A549 (cell line): Measurements from ENCODE around the gene SHLD1. TPM values are rescaled to one million over a fixed set of nuclear protein-coding genes. Genes with fewer than 3 reads are reported as not detected.

Experiments used
- ATAC-seq, 2 experiments: fragments of 200-7000 bp in 1 of 2; fragments of >200 bp in 1 of 2; cut with Nextera tagmentation in 1 of 2; cut with Tn5 transposase in 1 of 2; 3 replicates each; pipeline versions ENCODE4 v1.8.0 to v1.9.1; 2018 to 2020; ENCODE audit warnings: mild to moderate bottlenecking in 1 of 2, moderate library complexity in 1 of 2
- CTCF ChIA-PET: fragments of 300-600 bp; sonication (Branson Sonifier 250); formaldehyde crosslinking; extraction: SDS; loops from one replicate; lab custom pipeline; 2021; ENCODE audit warnings: antibody characterized with exemption, inconsistent platforms; lab: Yijun Ruan, JAX
- POLR2A ChIA-PET: fragments of 350-600 bp; formaldehyde crosslinking; extraction: SDS; loops from one replicate; lab custom pipeline; 2021; ENCODE audit warnings: antibody characterized with exemption, inconsistent platforms; lab: Yijun Ruan, JAX
- DNase-seq, 2 experiments: peaks; one replicate each; pipeline versions ENCODE4 v3.0.0 to v3.0.0-alpha.2; 2011 to 2016; ENCODE audit warnings: low read depth in 1 of 2, low spot score in 1 of 2
- FAIRE-seq: peaks from 2 replicates; lab custom pipeline; 2011; peaks lifted over from hg19 to GRCh38; lab: Jason Lieb, UNC
- H3K27ac ChIP-seq, 2 experiments: fragments of >200 bp; sonication (Bioruptor Twin); formaldehyde crosslinking; 3 replicates each; pipeline ENCODE4 v1.5.1; 2016 to 2017
- H3K4me1 ChIP-seq: fragments of >200 bp; sonication (Bioruptor Twin); formaldehyde crosslinking; 3 replicates; pipeline ENCODE4 v1.6.1; 2016
- H3K4me2 ChIP-seq: fragments of >200 bp; sonication (Bioruptor Twin); formaldehyde crosslinking; 3 replicates; pipeline ENCODE4 v1.6.1; 2016
- H3K4me3 ChIP-seq: fragments of >200 bp; sonication (Bioruptor Twin); formaldehyde crosslinking; 3 replicates; pipeline ENCODE4 v1.5.1; 2016
- H3K9me3 ChIP-seq: fragments of >200 bp; sonication (Bioruptor Twin); formaldehyde crosslinking; 3 replicates; pipeline ENCODE4 v1.6.1; 2016
- BCL3 ChIP-seq: fragments of >200 bp; sonication (Bioruptor Twin); formaldehyde crosslinking; IDR thresholded peaks from 3 replicates; pipeline ENCODE4 v1.6.1; 2016
- CEBPB ChIP-seq, 2 experiments: fragments of >200 bp in 1 of 2; sonication (Bioruptor Twin) in 1 of 2; formaldehyde crosslinking in 1 of 2; IDR thresholded peaks; 2 replicates each; pipeline ENCODE4 v1.6.1; 2012 to 2016
- CHD2 ChIP-seq: fragments of 150-350 bp; IDR thresholded peaks from 2 replicates; pipeline ENCODE4 v1.6.1; 2014; ENCODE audit warnings: low read length; ENCODE audit not compliant: partially characterized antibody
- ELK1 ChIP-seq: fragments of 150-350 bp; IDR thresholded peaks from 2 replicates; pipeline ENCODE4 v1.6.1; 2014; ENCODE audit warnings: low read depth, mild to moderate bottlenecking, low read length
- GATA3 ChIP-seq: IDR thresholded peaks from 2 replicates; pipeline ENCODE4 v1.6.1; 2012; ENCODE audit warnings: borderline replicate concordance
- HEYL ChIP-seq: fragments of 250-450 bp; sonication (Bioruptor Pico); IDR thresholded peaks from 2 replicates; pipeline ENCODE4 v1.8.0; 2021; ENCODE audit warnings: mild to moderate bottlenecking, moderate library complexity
- JUNB ChIP-seq: fragments of >200 bp; sonication (Bioruptor Twin); formaldehyde crosslinking; IDR thresholded peaks from 2 replicates; pipeline ENCODE4 v1.6.1; 2016
- KDM5A ChIP-seq: fragments of 200-600 bp; sonication (generic); IDR thresholded peaks from 2 replicates; pipeline ENCODE4 v1.6.1; 2016; ENCODE audit warnings: antibody characterized with exemption, mild to moderate bottlenecking
- MAFK ChIP-seq: fragments of 450-650 bp; IDR thresholded peaks from 2 replicates; pipeline ENCODE4 v1.6.1; 2014; ENCODE audit not compliant: partially characterized antibody
- MAZ ChIP-seq: fragments of 150-350 bp; IDR thresholded peaks from 2 replicates; pipeline ENCODE4 v1.6.1; 2014; ENCODE audit warnings: antibody characterized with exemption, low read depth, low read length, borderline replicate concordance
- MYC ChIP-seq: IDR thresholded peaks from 2 replicates; pipeline ENCODE4 v1.6.1; 2012; ENCODE audit warnings: mild to moderate bottlenecking, inconsistent platforms, low read length, improper control_type of control experiment, borderline replicate concordance
- POLR2AphosphoS2 ChIP-seq: conservative IDR thresholded peaks from 2 replicates; pipeline ENCODE4 v1.6.1; 2012; ENCODE audit warnings: low read length, improper control_type of control experiment, inconsistent platforms
- RARB ChIP-seq: fragments of 250-450 bp; sonication (Bioruptor Pico); IDR thresholded peaks from 2 replicates; pipeline ENCODE4 v1.8.0; 2021; ENCODE audit warnings: mild to moderate bottlenecking, moderate library complexity
- RNF2 ChIP-seq: fragments of 200-600 bp; sonication (generic); IDR thresholded peaks from 2 replicates; pipeline ENCODE4 v1.6.1; 2016; ENCODE audit warnings: low read depth, mild to moderate bottlenecking, antibody characterized with exemption, moderate library complexity, borderline replicate concordance
- SREBF2 ChIP-seq: fragments of 450-650 bp; IDR thresholded peaks from 2 replicates; pipeline ENCODE4 v1.6.1; 2014; ENCODE audit warnings: mild to moderate bottlenecking, moderate library complexity
- ZFP36 ChIP-seq: fragments of 450-650 bp; IDR thresholded peaks from 2 replicates; pipeline ENCODE4 v1.6.1; 2014; ENCODE audit warnings: borderline replicate concordance; ENCODE audit not compliant: partially characterized antibody
- ZNF302 ChIP-seq: fragments of 250-450 bp; sonication (Bioruptor Pico); IDR thresholded peaks from 2 replicates; pipeline ENCODE4 v1.9.0; 2021; ENCODE audit warnings: inconsistent platforms, mild to moderate bottlenecking, moderate library complexity
- ZSCAN20 ChIP-seq: fragments of 250-450 bp; sonication (Bioruptor Pico); IDR thresholded peaks from 2 replicates; pipeline ENCODE4 v1.8.0; 2022; ENCODE audit warnings: mild to moderate bottlenecking, moderate library complexity
- WGBS: methylation state at CpG from one replicate; pipeline ENCODE4 v1.1.6; 2017; ENCODE audit errors: missing lambda C conversion rate; 5-methylcytosine and 5-hydroxymethylcytosine counted together
- polyA plus RNA-seq, 4 experiments: library from polyadenylated mRNA; depleted of rRNA in 3 of 4; stranded (reverse); fragments of >200 nt; fragmentation: RNase III in 1 of 4; extraction: RNeasy Plus Mini Kit Qiagen cat#74134 plus additional on column Dnase treatment in 1 of 4; gene quantifications; 2 replicates in 3 of 4; 3 replicates in 1 of 4; pipeline ENCODE4 v1.2.3, GENCODE V29; 2011 to 2017
- TF ChIP-seq, protein P1 (sequence below): fragments of 250-450 bp; sonication (Bioruptor Pico); IDR thresholded peaks from 2 replicates; pipeline ENCODE4 v1.5.0; 2020; ENCODE audit warnings: low read depth, mild to moderate bottlenecking, moderate library complexity
- TF ChIP-seq, protein P2 (sequence below): fragments of 450-650 bp; IDR thresholded peaks from 2 replicates; pipeline ENCODE4 v1.6.1; 2014; ENCODE audit warnings: antibody characterized with exemption
- TF ChIP-seq, protein P3 (sequence below): IDR thresholded peaks from 2 replicates; pipeline ENCODE4 v1.6.1; 2012; ENCODE audit warnings: low read depth, borderline replicate concordance
- TF ChIP-seq, protein P4 (sequence below): fragments of >200 bp; sonication (Bioruptor Twin); formaldehyde crosslinking; IDR thresholded peaks from 3 replicates; pipeline ENCODE4 v1.5.1; 2016

SHLD1 gene
- polyA plus RNA-seq, 2 of the 4 experiments (the other 2 are of a cell fraction) = 6.5 to 18.4 TPM

DNA sequence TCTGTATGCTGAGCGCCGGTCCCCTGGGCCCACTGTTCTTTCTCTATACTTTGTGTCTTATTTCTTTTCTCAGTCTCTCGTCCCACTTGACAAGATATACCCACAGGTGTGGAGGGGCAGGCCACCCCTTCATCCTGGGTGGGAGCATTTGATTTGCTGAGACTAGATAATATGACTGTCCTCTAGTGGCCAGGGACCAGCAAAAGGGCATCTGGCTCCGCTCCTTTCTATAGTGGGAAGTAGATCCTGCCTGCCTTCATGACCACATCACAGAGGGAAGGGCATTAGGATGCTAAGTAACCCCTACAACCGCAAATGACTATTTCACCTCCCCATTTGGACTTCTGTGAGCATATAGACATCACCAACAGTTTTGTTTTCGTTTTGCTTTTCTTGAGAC, 135.7 kb downstream of the SHLD1 start:
- no peak overlapping the region for H3K4me3 ChIP-seq
- 68% methylated on average over 6 of the region's 6 CpGs for WGBS
- H3K4me2 ChIP-seq = no peak overlapping the region
- ChIA-PET POLR2A (no interaction called here), CTCF (no interaction called here)
- H3K27ac ChIP-seq = no peak overlapping the region
- no peaks in the 10 kb centered on the region for H3K4me1 ChIP-seq
- FAIRE-seq (no peak), DNase-seq (no peak), ATAC-seq (peak in 1 of 2 experiments; percentile 47; a peak in 1 of 6 replicates)
- H3K9me3 ChIP-seq = no peaks in the 10 kb centered on the region
- no peak for TF ChIP-seq KDM5A
- no peak for TF ChIP-seq ZFP36
- TF ChIP-seq, protein P1, sequence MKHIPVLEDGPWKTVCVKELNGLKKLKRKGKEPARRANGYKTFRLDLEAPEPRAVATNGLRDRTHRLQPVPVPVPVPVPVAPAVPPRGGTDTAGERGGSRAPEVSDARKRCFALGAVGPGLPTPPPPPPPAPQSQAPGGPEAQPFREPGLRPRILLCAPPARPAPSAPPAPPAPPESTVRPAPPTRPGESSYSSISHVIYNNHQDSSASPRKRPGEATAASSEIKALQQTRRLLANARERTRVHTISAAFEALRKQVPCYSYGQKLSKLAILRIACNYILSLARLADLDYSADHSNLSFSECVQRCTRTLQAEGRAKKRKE = no peak
- no peak for TF ChIP-seq RNF2
- no peak for TF ChIP-seq RARB
- no peak for TF ChIP-seq HEYL
- no peak for TF ChIP-seq POLR2AphosphoS2
- TF ChIP-seq, all 56 proteins: peak for 0

GRCh38 chr20:5886788-5887187, 136.6 kb downstream of the SHLD1 start:
- ATAC-seq = no peak

DNA sequence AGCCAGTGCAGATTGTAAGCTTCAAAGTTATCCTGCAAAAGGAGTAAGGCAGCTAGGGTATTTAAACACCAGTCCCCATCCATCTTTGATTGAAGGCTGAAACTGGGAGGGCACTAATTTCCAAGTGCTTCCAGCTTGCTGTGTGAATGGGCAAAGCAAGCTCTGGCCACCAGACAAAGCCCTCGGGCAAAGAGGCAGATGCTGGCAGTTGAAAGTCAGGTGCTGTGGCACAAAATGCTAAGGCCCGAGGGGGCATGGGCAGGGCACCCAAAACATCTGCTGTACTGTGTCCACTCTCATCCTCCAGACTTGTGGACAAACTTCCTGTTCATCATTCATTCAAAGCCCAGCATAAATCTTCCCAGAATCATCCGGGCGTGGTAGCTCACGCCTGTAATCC, 137.2 kb downstream of the SHLD1 start:
- ATAC-seq = no peak
- FAIRE-seq = no peak
- CTCF ChIA-PET = no interaction called here
- no peak overlapping the region for H3K4me2 ChIP-seq
- DNase-seq = no peak
- POLR2A ChIA-PET = no interaction called here
- H3K4me1 ChIP-seq = no peaks in the 10 kb centered on the region
- no peak overlapping the region for H3K4me3 ChIP-seq
- H3K27ac ChIP-seq = no peak overlapping the region
- H3K9me3 ChIP-seq = no peaks in the 10 kb centered on the region
- WGBS = 70% methylated on average over 5 of the region's 5 CpGs
- TF ChIP-seq MAFK (no peak), JUNB (no peak), ZFP36 (no peak), ELK1 (no peak), RNF2 (no peak), ZSCAN20 (no peak), GATA3 (no peak), RARB (no peak), MYC (no peak), CEBPB (IDR thresholded peaks at IDR 0.05) (no peak)
- TF ChIP-seq, protein P2, sequence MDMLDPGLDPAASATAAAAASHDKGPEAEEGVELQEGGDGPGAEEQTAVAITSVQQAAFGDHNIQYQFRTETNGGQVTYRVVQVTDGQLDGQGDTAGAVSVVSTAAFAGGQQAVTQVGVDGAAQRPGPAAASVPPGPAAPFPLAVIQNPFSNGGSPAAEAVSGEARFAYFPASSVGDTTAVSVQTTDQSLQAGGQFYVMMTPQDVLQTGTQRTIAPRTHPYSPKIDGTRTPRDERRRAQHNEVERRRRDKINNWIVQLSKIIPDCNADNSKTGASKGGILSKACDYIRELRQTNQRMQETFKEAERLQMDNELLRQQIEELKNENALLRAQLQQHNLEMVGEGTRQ = no peak
- TF ChIP-seq, protein P3, sequence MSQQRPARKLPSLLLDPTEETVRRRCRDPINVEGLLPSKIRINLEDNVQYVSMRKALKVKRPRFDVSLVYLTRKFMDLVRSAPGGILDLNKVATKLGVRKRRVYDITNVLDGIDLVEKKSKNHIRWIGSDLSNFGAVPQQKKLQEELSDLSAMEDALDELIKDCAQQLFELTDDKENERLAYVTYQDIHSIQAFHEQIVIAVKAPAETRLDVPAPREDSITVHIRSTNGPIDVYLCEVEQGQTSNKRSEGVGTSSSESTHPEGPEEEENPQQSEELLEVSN = no peak

More at GRCh38 chr20:5886788-5887187, 136.6 kb downstream of the SHLD1 start:
- H3K4me2 ChIP-seq = no peak overlapping the region
- no peak overlapping the region for H3K27ac ChIP-seq
- H3K9me3 ChIP-seq = no peaks in the 10 kb centered on the region
- FAIRE-seq (no peak), DNase-seq (no peak)
- WGBS = 77% methylated on average over 4 of the region's 4 CpGs
- TF ChIP-seq, protein P4, sequence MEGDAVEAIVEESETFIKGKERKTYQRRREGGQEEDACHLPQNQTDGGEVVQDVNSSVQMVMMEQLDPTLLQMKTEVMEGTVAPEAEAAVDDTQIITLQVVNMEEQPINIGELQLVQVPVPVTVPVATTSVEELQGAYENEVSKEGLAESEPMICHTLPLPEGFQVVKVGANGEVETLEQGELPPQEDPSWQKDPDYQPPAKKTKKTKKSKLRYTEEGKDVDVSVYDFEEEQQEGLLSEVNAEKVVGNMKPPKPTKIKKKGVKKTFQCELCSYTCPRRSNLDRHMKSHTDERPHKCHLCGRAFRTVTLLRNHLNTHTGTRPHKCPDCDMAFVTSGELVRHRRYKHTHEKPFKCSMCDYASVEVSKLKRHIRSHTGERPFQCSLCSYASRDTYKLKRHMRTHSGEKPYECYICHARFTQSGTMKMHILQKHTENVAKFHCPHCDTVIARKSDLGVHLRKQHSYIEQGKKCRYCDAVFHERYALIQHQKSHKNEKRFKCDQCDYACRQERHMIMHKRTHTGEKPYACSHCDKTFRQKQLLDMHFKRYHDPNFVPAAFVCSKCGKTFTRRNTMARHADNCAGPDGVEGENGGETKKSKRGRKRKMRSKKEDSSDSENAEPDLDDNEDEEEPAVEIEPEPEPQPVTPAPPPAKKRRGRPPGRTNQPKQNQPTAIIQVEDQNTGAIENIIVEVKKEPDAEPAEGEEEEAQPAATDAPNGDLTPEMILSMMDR = no peak
- no peak for TF ChIP-seq RARB
- no peak for TF ChIP-seq ELK1
- TF ChIP-seq SREBF2 = no peak
- TF ChIP-seq ZNF302 = no peak
- TF ChIP-seq ZSCAN20 = no peak
- no peak for TF ChIP-seq CHD2
- TF ChIP-seq BCL3 = no peak
- no peak for TF ChIP-seq MAZ
- ChIA-PET CTCF (no interaction called here), POLR2A (no interaction called here)
- H3K4me1 ChIP-seq = no peaks in the 10 kb centered on the region
- H3K4me3 ChIP-seq = no peak overlapping the region
